ENCODE results near the gene IRAK1. TPM values are rescaled to one million over a fixed set of nuclear protein-coding genes. Genes with fewer than 3 reads are reported as not detected.

Gene IRAK1
- total RNA-seq, 2 donors from 2014 or later, result 51.6 to 105 TPM

MicroRNAs within 50 kb of the gene (microRNA counts, 767-probe panel; counts per million panel counts)
- microRNA hsa-miR-718, result 0 to 736 counts per million in 2 donors

Small RNA genes within 50 kb of the gene (microRNA-seq; reads per million reads assigned to microRNA genes)
- gene MIR3202-1 (ENCODE audit: borderline number of aligned reads in 2 of 2, borderline replicate concordance in 2 of 2) (0 reads per million in 2 donors), gene MIR3202-2 (ENCODE audit: borderline number of aligned reads in 2 of 2, borderline replicate concordance in 2 of 2) (0 reads per million in 2 donors), gene MIR718 (ENCODE audit: borderline number of aligned reads in 2 of 2, borderline replicate concordance in 2 of 2) (0 reads per million in 2 donors)

Small RNA genes within 50 kb of the gene (small RNA-seq; reads per million reads assigned to genes)
- gene MIR3202-1, result 0.89 reads per million, percentile 31 among the genes with 10 or more reads in this experiment

Other genes starting within 250 kb of the IRAK1 start
- gene SRPK3, start 238.9 kb downstream of the IRAK1 start, total RNA-seq, result not detected
- 10 to 100 TPM; 25.2 to 27.7 TPM for gene IDH3G, start 225.5 kb downstream of the IRAK1 start, total RNA-seq
- gene SSR4, start 225.2 kb downstream of the IRAK1 start, total RNA-seq, result 100 to 1,000 TPM; 115 to 238 TPM
- 1 to 10 TPM; 1.6 to 2.6 TPM for gene PDZD4, start 189.4 kb downstream of the IRAK1 start, total RNA-seq
- 1 to 10 TPM; 1.8 to 7.9 TPM for gene L1CAM, start 133.7 kb downstream of the IRAK1 start, total RNA-seq
- under 1 TPM; 0.66 to 0.78 TPM for gene AVPR2, start 115.2 kb downstream of the IRAK1 start, total RNA-seq
- gene ARHGAP4, start 93.6 kb downstream of the IRAK1 start, total RNA-seq, result 10 to 100 TPM in 1 of 2 donors, 1 to 10 TPM in 1; 8.6 to 16.6 TPM
- gene NAA10, start 84.9 kb downstream of the IRAK1 start, total RNA-seq, result 10 to 100 TPM; 30.3 to 74.7 TPM
- gene RENBP, start 75.3 kb downstream of the IRAK1 start, total RNA-seq, result 1 to 10 TPM in 1 of 2 donors, under 1 TPM in 1; 0.66 to 6.0 TPM
- gene HCFC1, start 48.1 kb downstream of the IRAK1 start, total RNA-seq, result 10 to 100 TPM; 16.6 to 62.6 TPM
- 10 to 100 TPM in 1 of 2 donors, 1 to 10 TPM in 1; 8.8 to 10.9 TPM for gene TMEM187, start 47.1 kb downstream of the IRAK1 start, total RNA-seq
- gene MECP2, start 77.8 kb upstream of the IRAK1 start, total RNA-seq, result 10 to 100 TPM; 27.8 to 36.3 TPM
- gene OPN1LW, start 124.3 kb upstream of the IRAK1 start, total RNA-seq, result not detected
- gene OPN1MW, start 162.7 kb upstream of the IRAK1 start, total RNA-seq, result not detected
- gene OPN1MW2, start 199.9 kb upstream of the IRAK1 start, total RNA-seq, result not detected
- gene OPN1MW3, start 237.7 kb upstream of the IRAK1 start, total RNA-seq, result not detected

Measured in body of pancreas (tissue), 4 donors.